OCI-LY7 (cell line): ENCODE measurements around the gene LONP2. TPM values are rescaled to one million over a fixed set of nuclear protein-coding genes. Genes with fewer than 3 reads are reported as not detected.

ENCODE experiments used
- BruUV-seq: library from RNA; stranded (reverse); fragments of 400-500 nt; replicated peaks from 2 replicates; lab custom pipeline; 2021; lab: Mats Ljungman, UMichigan
- CTCF ChIA-PET: fragments of 300-600 bp; sonication (Branson Sonifier 250); formaldehyde crosslinking; loops from one replicate; lab custom pipeline; 2022; ENCODE audit warnings: antibody characterized with exemption; ENCODE audit not compliant: unreplicated experiment; lab: Charles Lee
- POLR2A ChIA-PET: fragments of 300-600 bp; sonication (Branson Sonifier 250); formaldehyde crosslinking; loops from one replicate; lab custom pipeline; 2022; ENCODE audit warnings: antibody characterized with exemption; lab: Charles Lee
- DNase-seq: peaks from one replicate; pipeline ENCODE4 v3.0.0-alpha.2; 2015; ENCODE audit warnings: low spot score
- H2AFZ ChIP-seq: fragments of 200-600 bp; sonication (generic), shearing (Covaris generic); 2 replicates; pipeline ENCODE4 v1.6.1; 2014; ENCODE audit warnings: mild to moderate bottlenecking, antibody characterized with exemption, low read length, moderate library complexity
- H3K27ac ChIP-seq: fragments of 200-600 bp; sonication (generic); 2 replicates; pipeline ENCODE4 v1.5.1; 2014; ENCODE audit warnings: mixed run types, low read depth, mild to moderate bottlenecking, moderate library complexity, low read length, inconsistent platforms; ENCODE audit not compliant: poor library complexity, severe bottlenecking
- H3K36me3 ChIP-seq: fragments of 200-600 bp; sonication (generic); 2 replicates; pipeline ENCODE4 v1.6.1; 2014; ENCODE audit warnings: mild to moderate bottlenecking, antibody characterized with exemption, low read length, moderate library complexity, mixed read lengths; ENCODE audit not compliant: insufficient read depth
- H3K4me1 ChIP-seq: fragments of 200-600 bp; sonication (generic); 2 replicates; pipeline ENCODE4 v1.5.1; 2014; ENCODE audit warnings: mild to moderate bottlenecking, low read length; ENCODE audit not compliant: insufficient read depth, poor library complexity, severe bottlenecking
- H3K4me2 ChIP-seq: fragments of 200-600 bp; sonication (generic); 2 replicates; pipeline ENCODE4 v1.6.1; 2014; ENCODE audit warnings: mild to moderate bottlenecking, low read length
- H3K4me3 ChIP-seq: fragments of 200-600 bp; sonication (generic); 2 replicates; pipeline ENCODE4 v1.5.1; 2014; ENCODE audit warnings: mild to moderate bottlenecking, low read depth, low read length; ENCODE audit not compliant: poor library complexity, severe bottlenecking
- H3K79me2 ChIP-seq: fragments of 200-600 bp; sonication (generic); 2 replicates; pipeline ENCODE4 v1.6.1; 2016; ENCODE audit warnings: low read depth, mild to moderate bottlenecking, low read length, moderate library complexity, mixed read lengths; ENCODE audit not compliant: insufficient read depth
- H3K9me2 ChIP-seq: fragments of 200-600 bp; sonication (generic); 2 replicates; pipeline ENCODE4 v1.6.1; 2016; ENCODE audit warnings: mild to moderate bottlenecking, low read length, mixed read lengths; ENCODE audit not compliant: insufficient read depth
- H3K9me3 ChIP-seq: fragments of 200-600 bp; sonication (generic); 2 replicates; pipeline ENCODE4 v1.6.1; 2014; ENCODE audit warnings: mild to moderate bottlenecking, mixed run types, low read length, mixed read lengths
- H4K20me1 ChIP-seq: fragments of 200-600 bp; sonication (generic); 2 replicates; pipeline ENCODE4 v1.6.1; 2014; ENCODE audit warnings: mild to moderate bottlenecking, antibody characterized with exemption, low read length, moderate library complexity, mixed read lengths; ENCODE audit not compliant: insufficient read depth
- EZH2phosphoT487 ChIP-seq: fragments of 200-600 bp; sonication (generic); IDR thresholded peaks from 2 replicates; pipeline ENCODE4 v1.6.1; 2018; ENCODE audit warnings: low read depth, borderline replicate concordance, mild to moderate bottlenecking, mixed run types, antibody characterized with exemption, low read length, moderate library complexity, mixed read lengths
- intact Hi-C: fragments of 100-400 bp; cut with micrococcal nuclease; formaldehyde crosslinking; loops from one replicate; pipeline ENCODE4 v1.10.0; 2022; ENCODE audit not compliant: unreplicated experiment
- total RNA-seq, 2 experiments: library from RNA; depleted of rRNA in 1 of 2; stranded (reverse); fragments of >200 nt in 1 of 2; shearing (Covaris generic) in 1 of 2; gene quantifications; 2 replicates each; pipeline ENCODE4 v1.2.3, GENCODE V29; 2014 to 2022
- TF ChIP-seq, protein P1 (sequence below): fragments of 200-600 bp; sonication (generic); conservative IDR thresholded peaks from 2 replicates; pipeline ENCODE4 v1.5.1; 2014; ENCODE audit warnings: mild to moderate bottlenecking, antibody characterized with exemption, low read length, moderate library complexity, mixed read lengths

LONP2 gene
- total RNA-seq, 2 experiments from 2014 or later, result 13.0 to 23.3 TPM

DNA sequence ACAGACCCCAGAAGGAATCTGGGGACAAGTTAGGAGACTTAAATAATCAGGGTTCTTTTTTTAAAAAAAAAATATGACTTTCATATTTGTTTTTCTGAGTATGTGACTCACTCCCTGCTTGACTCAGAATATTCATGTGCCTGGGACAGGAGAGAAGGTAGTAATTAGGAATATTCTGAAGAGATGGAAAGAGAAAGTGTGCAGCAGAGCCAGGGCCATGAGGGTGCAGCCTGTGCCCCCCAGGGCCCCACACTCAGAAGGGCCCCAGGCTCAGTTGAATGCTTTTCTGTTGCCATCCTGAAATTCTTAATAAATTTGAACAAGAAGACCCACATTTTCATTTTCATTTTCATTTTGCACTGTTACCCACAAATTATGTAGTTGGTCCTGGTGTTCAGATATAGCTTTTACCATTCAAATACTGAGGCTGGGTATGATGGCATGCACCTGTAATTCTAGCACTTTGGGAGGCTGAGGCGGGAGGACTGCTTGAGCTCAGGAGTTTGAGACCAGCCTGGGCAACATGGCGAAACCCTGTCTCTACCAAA, 11.5 kb upstream of the LONP2 start:
- DNase-seq, result no peak
- H3K79me2 ChIP-seq, result no peaks in the 10 kb centered on the region
- no peaks in the 10 kb centered on the region for H4K20me1 ChIP-seq
- POLR2A ChIA-PET, result no interaction called here
- no peaks in the 10 kb centered on the region for H3K9me3 ChIP-seq
- H3K4me2 ChIP-seq, result no peak overlapping the region
- intact Hi-C loops, result loop anchor here (2.0 to 10.0 kb wide), 2 partner anchors 292 to 390 kb away; no protein-coding TSS in a partner anchor
- no TSS peak for BruUV-seq
- TF ChIP-seq EZH2phosphoT487, result no peak
- TF ChIP-seq, protein P1, sequence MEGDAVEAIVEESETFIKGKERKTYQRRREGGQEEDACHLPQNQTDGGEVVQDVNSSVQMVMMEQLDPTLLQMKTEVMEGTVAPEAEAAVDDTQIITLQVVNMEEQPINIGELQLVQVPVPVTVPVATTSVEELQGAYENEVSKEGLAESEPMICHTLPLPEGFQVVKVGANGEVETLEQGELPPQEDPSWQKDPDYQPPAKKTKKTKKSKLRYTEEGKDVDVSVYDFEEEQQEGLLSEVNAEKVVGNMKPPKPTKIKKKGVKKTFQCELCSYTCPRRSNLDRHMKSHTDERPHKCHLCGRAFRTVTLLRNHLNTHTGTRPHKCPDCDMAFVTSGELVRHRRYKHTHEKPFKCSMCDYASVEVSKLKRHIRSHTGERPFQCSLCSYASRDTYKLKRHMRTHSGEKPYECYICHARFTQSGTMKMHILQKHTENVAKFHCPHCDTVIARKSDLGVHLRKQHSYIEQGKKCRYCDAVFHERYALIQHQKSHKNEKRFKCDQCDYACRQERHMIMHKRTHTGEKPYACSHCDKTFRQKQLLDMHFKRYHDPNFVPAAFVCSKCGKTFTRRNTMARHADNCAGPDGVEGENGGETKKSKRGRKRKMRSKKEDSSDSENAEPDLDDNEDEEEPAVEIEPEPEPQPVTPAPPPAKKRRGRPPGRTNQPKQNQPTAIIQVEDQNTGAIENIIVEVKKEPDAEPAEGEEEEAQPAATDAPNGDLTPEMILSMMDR, result no peak
- H3K4me1 ChIP-seq, result no peaks in the 10 kb centered on the region
- no peak overlapping the region for H3K4me3 ChIP-seq
- H3K9me2 ChIP-seq, result no peaks in the 10 kb centered on the region
- CTCF ChIA-PET, result no interaction called here
- H3K36me3 ChIP-seq, result no peaks in the 10 kb centered on the region
- no peak overlapping the region for H2AFZ ChIP-seq
- no peak overlapping the region for H3K27ac ChIP-seq

DNA sequence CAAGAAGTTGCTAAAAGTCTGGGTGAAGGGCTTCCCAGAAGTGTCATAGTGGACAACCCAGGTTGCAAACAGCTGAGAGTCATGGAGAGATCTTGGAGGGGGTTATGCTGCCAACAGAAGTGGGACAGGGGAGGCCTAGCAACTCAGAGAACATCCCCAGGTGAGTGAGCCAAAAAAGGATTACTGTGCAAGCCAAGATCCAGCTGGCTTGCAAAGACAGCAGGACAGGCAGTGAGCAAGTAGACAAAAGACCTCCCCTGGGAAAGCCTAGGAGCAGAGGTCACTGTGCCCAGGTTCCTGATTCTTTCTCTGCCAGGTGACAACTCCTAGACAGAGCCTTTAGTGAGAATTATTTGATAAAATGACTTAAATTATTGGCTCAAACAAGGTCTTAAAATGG, 9.5 kb upstream of the LONP2 start:
- DNase-seq, result no peak
- Histone ChIP-seq H3K4me3 (no peak overlapping the region), H3K27ac (no peak overlapping the region), H3K79me2 (no peaks in the 10 kb centered on the region), H3K36me3 (no peaks in the 10 kb centered on the region), H3K9me2 (no peaks in the 10 kb centered on the region), H3K4me1 (no peaks in the 10 kb centered on the region), H3K9me3 (no peaks in the 10 kb centered on the region), H4K20me1 (no peaks in the 10 kb centered on the region), H2AFZ (no peak overlapping the region), H3K4me2 (no peak overlapping the region)
- CTCF ChIA-PET, result no interaction called here
- intact Hi-C loops, result loop anchor here (10.0 kb wide), 1 partner anchor 290 kb away; no protein-coding TSS in a partner anchor
- TF ChIP-seq EZH2phosphoT487, result no peak
- TF ChIP-seq, protein P1, result no peak
- no TSS peak for BruUV-seq
- POLR2A ChIA-PET, result no interaction called here

DNA sequence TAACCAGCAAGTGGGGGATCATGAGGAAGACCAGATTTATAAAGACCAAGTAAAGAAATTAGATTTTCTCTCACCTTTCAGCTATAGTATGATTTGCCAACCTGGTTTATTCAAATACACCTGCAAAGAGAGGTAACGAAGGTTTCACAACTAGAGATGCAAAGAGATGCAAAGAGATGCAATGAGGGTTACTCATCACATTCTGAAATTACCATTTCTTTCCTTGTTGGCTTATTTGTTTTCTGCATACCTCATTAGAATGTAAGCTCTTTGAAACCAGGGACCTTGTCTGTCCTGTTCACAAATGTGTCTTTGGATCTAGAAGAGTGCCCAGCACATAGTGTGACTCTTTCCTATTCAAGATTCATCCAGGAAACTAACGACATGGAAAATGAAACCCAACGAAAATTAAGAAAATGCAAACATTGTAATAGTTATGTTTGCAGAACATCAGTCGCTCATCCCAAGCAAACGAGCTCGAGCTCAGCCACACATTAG, 9.0 kb upstream of the LONP2 start:
- TF ChIP-seq EZH2phosphoT487, result no peak
- TF ChIP-seq, protein P1, result no peak
- H3K4me2 ChIP-seq, result no peak overlapping the region
- POLR2A ChIA-PET, result no interaction called here

More for the DNA sequence above, 9.0 kb upstream of the LONP2 start:
- Histone ChIP-seq H3K27ac (no peak overlapping the region), H4K20me1 (no peaks in the 10 kb centered on the region), H3K9me2 (no peaks in the 10 kb centered on the region), H3K9me3 (0 out of 2 replicates have a peak, but pooled peaks cover 1% of the 10 kb centered on the region), H3K79me2 (no peaks in the 10 kb centered on the region), H3K36me3 (no peaks in the 10 kb centered on the region), H3K4me1 (no peaks in the 10 kb centered on the region), H3K4me3 (no peak overlapping the region), H2AFZ (no peak overlapping the region)
- intact Hi-C loops, result loop anchor here (10.0 kb wide), 1 partner anchor 290 kb away; no protein-coding TSS in a partner anchor
- CTCF ChIA-PET, result no interaction called here
- DNase-seq, result no peak
- no TSS peak for BruUV-seq
